GM12878 (cell line): ENCODE measurements around the gene ERC2. TPM values are rescaled to one million over a fixed set of nuclear protein-coding genes. Genes with fewer than 3 reads are reported as not detected.

Experiments used
- ATAC-seq: fragments of 200-7000 bp; cut with Tn5 transposase; 3 replicates; pipeline ENCODE4 v1.9.1; 2020; ENCODE audit warnings: mild to moderate bottlenecking, moderate library complexity
- BruUV-seq: library from RNA; stranded (reverse); fragments of 400-500 nt; replicated peaks from 2 replicates; lab custom pipeline; 2021; lab: Mats Ljungman, UMichigan
- CTCF ChIA-PET: fragments of 300-600 bp; sonication (Branson Sonifier 250); formaldehyde crosslinking; extraction: SDS; loops from one replicate; lab custom pipeline; 2021; ENCODE audit warnings: inconsistent platforms; lab: Yijun Ruan, JAX
- POLR2A ChIA-PET: fragments of 350-600 bp; formaldehyde crosslinking; extraction: SDS; loops from one replicate; lab custom pipeline; 2021; ENCODE audit warnings: inconsistent platforms; lab: Charles Lee
- RAD21 ChIA-PET: fragments of 300-600 bp; sonication (Branson Sonifier 250); formaldehyde crosslinking; loops from one replicate; lab custom pipeline; 2023; ENCODE audit warnings: antibody characterized with exemption; ENCODE audit not compliant: unreplicated experiment; lab: Charles Lee
- SMC1A ChIA-PET: fragments of 300-600 bp; sonication (Branson Sonifier 250); formaldehyde crosslinking; loops from one replicate; lab custom pipeline; 2023; ENCODE audit not compliant: unreplicated experiment, uncharacterized antibody; lab: Charles Lee
- DNase-seq: peaks from one replicate; pipeline ENCODE4 v3.0.0-alpha.2; 2011; ENCODE audit warnings: low read depth, low spot score
- FAIRE-seq: peaks from 3 replicates; lab custom pipeline; 2011; peaks lifted over from hg19 to GRCh38; lab: Jason Lieb, UNC
- H2AFZ ChIP-seq: 2 replicates; pipeline ENCODE4 v1.6.0; 2011; ENCODE audit warnings: low read depth, low read length, control low read depth; ENCODE audit not compliant: control insufficient read depth
- H3K27ac ChIP-seq: 2 replicates; pipeline ENCODE4 v1.5.1; 2011; ENCODE audit warnings: control low read depth; ENCODE audit not compliant: control insufficient read depth, insufficient read depth
- H3K27me3 ChIP-seq, 2 experiments: replicated peaks in 1 of 2; 2 replicates each; pipeline versions ENCODE4 v1.6.0 to v1.6.1; 2011; ENCODE audit warnings: low read length in 1 of 2; ENCODE audit not compliant: control insufficient read depth in 2 of 2, insufficient read depth in 2 of 2
- H3K36me3 ChIP-seq, 2 experiments: 2 replicates each; pipeline ENCODE4 v1.5.1; 2011; ENCODE audit warnings: low read length in 1 of 2; ENCODE audit not compliant: control insufficient read depth in 2 of 2, insufficient read depth in 2 of 2
- H3K4me1 ChIP-seq: 2 replicates; pipeline ENCODE4 v1.6.1; 2011; ENCODE audit warnings: mild to moderate bottlenecking, low read length, moderate library complexity, mixed read lengths; ENCODE audit not compliant: control insufficient read depth, insufficient read depth
- H3K4me2 ChIP-seq: 2 replicates; pipeline ENCODE4 v1.6.0; 2011; ENCODE audit warnings: control low read depth; ENCODE audit not compliant: control insufficient read depth, insufficient read depth
- H3K4me3 ChIP-seq: fragments of 200-600 bp; sonication (generic); 2 replicates; pipeline ENCODE4 v1.5.1; 2016
- H3K79me2 ChIP-seq: 2 replicates; pipeline ENCODE4 v1.6.0; 2011; ENCODE audit warnings: low read length; ENCODE audit not compliant: control insufficient read depth, insufficient read depth
- H3K9ac ChIP-seq: 2 replicates; pipeline ENCODE4 v1.8.0; 2011; ENCODE audit warnings: low read length, control low read depth, mixed read lengths; ENCODE audit not compliant: control insufficient read depth, insufficient read depth
- H3K9me3 ChIP-seq: replicated peaks from 3 replicates; pipeline ENCODE4 v1.5.1; 2011; ENCODE audit warnings: mild to moderate bottlenecking, low read length; ENCODE audit not compliant: control insufficient read depth, insufficient read depth
- H4K20me1 ChIP-seq: 2 replicates; pipeline ENCODE4 v1.6.0; 2011; ENCODE audit not compliant: control insufficient read depth, insufficient read depth
- ASH2L ChIP-seq: fragments of 300-600, 200-600 bp; sonication (generic); IDR thresholded peaks from 2 replicates; pipeline ENCODE4 v1.6.1; 2017; ENCODE audit warnings: low read depth, mild to moderate bottlenecking, borderline replicate concordance
- BCL11A ChIP-seq: IDR thresholded peaks from 2 replicates; pipeline ENCODE4 v1.6.1; 2011; ENCODE audit warnings: low read depth, low read length
- CBX3 ChIP-seq: fragments of 200-600 bp; sonication (generic); IDR thresholded peaks from 2 replicates; pipeline ENCODE4 v1.6.1; 2016; ENCODE audit warnings: low read depth, borderline replicate concordance
- CHD1 ChIP-seq: IDR thresholded peaks from 2 replicates; pipeline ENCODE4 v1.6.1; 2012; ENCODE audit warnings: low read depth, low read length, improper control_type of control experiment
- EZH2 ChIP-seq: IDR thresholded peaks from 2 replicates; pipeline ENCODE4 v1.6.1; 2012; ENCODE audit warnings: low read depth, mild to moderate bottlenecking, control low read depth, inconsistent platforms, low read length, borderline replicate concordance; ENCODE audit not compliant: control insufficient read depth
- HCFC1 ChIP-seq: fragments of 150-350 bp; IDR thresholded peaks from 2 replicates; pipeline ENCODE4 v1.6.1; 2014; ENCODE audit warnings: low read length
- MEF2A ChIP-seq: IDR thresholded peaks from 2 replicates; pipeline ENCODE4 v1.6.1; 2011; ENCODE audit warnings: low read depth, mild to moderate bottlenecking, low read length, moderate library complexity; ENCODE audit not compliant: insufficient read depth
- MYB ChIP-seq: fragments of 150-350 bp; IDR thresholded peaks from 2 replicates; pipeline ENCODE4 v1.6.1; 2014; ENCODE audit warnings: mild to moderate bottlenecking, low read depth, low read length, borderline replicate concordance
- NFYA ChIP-seq: IDR thresholded peaks from 2 replicates; pipeline ENCODE4 v1.6.1; 2011; ENCODE audit warnings: low read depth, mild to moderate bottlenecking, low read length, improper control_type of control experiment, borderline replicate concordance
- NR2C1 ChIP-seq: fragments of 450-650 bp; IDR thresholded peaks from 2 replicates; pipeline ENCODE4 v1.6.1; 2017; ENCODE audit warnings: antibody characterized with exemption, mild to moderate bottlenecking, moderate library complexity
- RAD51 ChIP-seq: fragments of 450-650 bp; IDR thresholded peaks from 2 replicates; pipeline ENCODE4 v1.6.1; 2016; ENCODE audit warnings: moderate library complexity, mild to moderate bottlenecking, inconsistent platforms
- RBBP5 ChIP-seq: fragments of 200-600 bp; sonication (generic); conservative IDR thresholded peaks from 2 replicates; pipeline ENCODE4 v1.6.1; 2016
- RCOR1 ChIP-seq: conservative IDR thresholded peaks from 2 replicates; pipeline ENCODE4 v1.6.1; 2012; ENCODE audit warnings: low read depth, low read length, improper control_type of control experiment
- SMARCA5 ChIP-seq: fragments of 450-650 bp; IDR thresholded peaks from 2 replicates; pipeline ENCODE4 v1.6.1; 2017; ENCODE audit warnings: mild to moderate bottlenecking
- SMC3 ChIP-seq: IDR thresholded peaks from 2 replicates; pipeline ENCODE4 v1.6.1; 2011; ENCODE audit warnings: low read length, improper control_type of control experiment, borderline replicate concordance
- SREBF1 ChIP-seq: IDR thresholded peaks from 2 replicates; pipeline ENCODE4 v1.6.1; 2012; ENCODE audit warnings: mild to moderate bottlenecking, low read length
- STAT1 ChIP-seq: fragments of 450-650 bp; conservative IDR thresholded peaks from 2 replicates; pipeline ENCODE4 v1.6.1; 2014; ENCODE audit warnings: antibody characterized with exemption, mild to moderate bottlenecking
- STAT3 ChIP-seq: IDR thresholded peaks from 2 replicates; pipeline ENCODE4 v1.6.1; 2011; ENCODE audit warnings: low read depth, low read length, improper control_type of control experiment
- TARDBP ChIP-seq: IDR thresholded peaks from 2 replicates; pipeline ENCODE4 v1.6.1; 2016; ENCODE audit warnings: borderline replicate concordance
- WGBS: methylation state at CpG from one replicate; pipeline ENCODE4 v1.1.6; 2016; ENCODE audit warnings: low lambda C conversion rate; ENCODE audit not compliant: insufficient replicate concordance, insufficient coverage; ENCODE audit errors: missing lambda C conversion rate; 5-methylcytosine and 5-hydroxymethylcytosine counted together
- in situ Hi-C: fragments of 300-500 bp; cut with MboI; formaldehyde crosslinking; loops from 9 replicates; pipeline ENCODE4 v1.14.3; 2018; ENCODE audit warnings: mixed read lengths
- intact Hi-C: fragments of 100-400 bp; cut with micrococcal nuclease; formaldehyde crosslinking; loops from one replicate; pipeline ENCODE4 v1.14.2; 2022; ENCODE audit not compliant: unreplicated experiment
- polyA plus RNA-seq, 11 experiments: library from polyadenylated mRNA; depleted of rRNA in 4 of 11; unstranded in 6 of 11; stranded (reverse) in 5 of 11; fragments of >200 nt; fragmentation: Nextera tagmentation in 4 of 11; fragmentation: Illumina TruSeq in 1 of 11; extraction: Ambion mirVana in 4 of 11; extraction: Trizol in 1 of 11; gene quantifications; 1 replicate in 1 of 11; 2 replicates in 10 of 11; pipeline versions ENCODE4 v1.2.1 to v1.2.3, GENCODE V29; 2011 to 2016; ENCODE audit warnings: inconsistent platforms in 2 of 11, missing spikeins in 2 of 11, low read depth in 1 of 11
- total RNA-seq, 4 experiments: library from RNA; depleted of rRNA in 3 of 4; stranded (reverse); fragments of >200 nt in 3 of 4; fragmentation: Illumina TruSeq in 1 of 4; extraction: Trizol in 1 of 4; gene quantifications; 2 replicates each; pipeline versions ENCODE4 v1.2.1 to v1.2.3, GENCODE V29; 2013 to 2021
- TF ChIP-seq, protein P1 (sequence below): IDR thresholded peaks from 2 replicates; pipeline ENCODE4 v1.6.1; 2012; ENCODE audit warnings: mild to moderate bottlenecking, low read depth, low read length
- TF ChIP-seq, protein P2 (sequence below): IDR thresholded peaks from 2 replicates; pipeline ENCODE4 v1.6.1; 2011; ENCODE audit warnings: low read depth, mild to moderate bottlenecking, low read length, moderate library complexity, borderline replicate concordance; ENCODE audit errors: extremely low read depth

The ERC2 gene
- total and polyA plus RNA-seq, 10 of the 15 experiments (the other 5 are each of a cell fraction or from before 2014, with no cell fraction given): 0.06 to 1.4 (median 0.12) TPM; not detected in 3

DNA sequence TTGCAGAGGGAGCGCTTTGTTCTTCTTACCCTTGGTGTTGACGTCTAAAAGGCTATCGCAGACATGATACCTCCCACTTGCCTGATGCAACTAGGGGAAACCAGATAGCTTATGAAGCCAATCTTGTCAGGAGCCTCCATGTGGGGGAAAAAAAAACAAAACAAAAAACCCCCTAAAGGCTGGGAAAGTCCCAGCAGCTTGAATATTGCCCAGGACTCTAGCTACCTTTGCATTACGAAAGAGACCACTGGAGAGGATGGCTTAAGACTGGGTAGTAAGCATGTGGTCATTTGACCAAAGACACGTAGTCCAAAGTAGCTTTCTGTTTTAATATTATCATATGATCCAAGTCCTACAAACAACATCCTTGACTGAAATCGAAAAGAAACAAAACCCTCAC is 860.4 kb downstream of the ERC2 start:
- Histone ChIP-seq H4K20me1 (no peaks in the 10 kb centered on the region), H3K79me2 (no peaks in the 10 kb centered on the region), H3K9me3 (no peaks in the 10 kb centered on the region; the same call in 2 of the 3 replicates), H3K4me3 (no peak overlapping the region), H3K4me1 (peaks cover 26% of the 10 kb centered on the region), H3K4me2 (peak overlapping the region; percentile 53; the same call in 1 of the 2 replicates), H3K36me3 (no peaks in the 10 kb centered on the region), H3K9ac (no peak overlapping the region), H3K27me3 (no peaks in the 10 kb centered on the region), H2AFZ (peak overlapping the region; percentile 68), H3K27ac (no peak overlapping the region)
- in situ Hi-C loops: no loop called here
- ATAC-seq (peak; percentile 94), DNase-seq (peak; percentile 91), FAIRE-seq (peak; percentile 83)
- ChIA-PET SMC1A (interaction anchor here (0.7 to 3.2 kb wide), 15 partner anchors 9 to 113 kb away, joined by 3 to 37 read pairs (median 4); no protein-coding TSS in a partner anchor), RAD21 (interaction anchor here (0.8 to 2.6 kb wide), 13 partner anchors 8 to 120 kb away, joined by 3 to 12 read pairs (median 4); partner anchors contain the start of gene WNT5A), CTCF (interaction anchor here (0.7 to 2.9 kb wide), 6 partner anchors 9 to 67 kb away, joined by 3 to 14 read pairs (median 3); no protein-coding TSS in a partner anchor), POLR2A (interaction anchor here (0.7 to 1.5 kb wide), 8 partner anchors 10 to 100 kb away, joined by 3 to 7 read pairs (median 3); no protein-coding TSS in a partner anchor)
- intact Hi-C loops: loop anchor here (5.0 kb wide), 3 partner anchors 69 to 121 kb away; partner anchors contain the start of gene WNT5A
- 5% methylated on average over 6 of the region's 6 CpGs for WGBS
- no TSS peak for BruUV-seq
- TF ChIP-seq NR2C1 (no peak), STAT3 (no peak), SMC3 (no peak), MYB (no peak), SREBF1 (no peak), MEF2A (no peak), RBBP5 (no peak), RAD51 (peak; percentile 73; the same call in 1 of the 2 replicates), CHD1 (no peak), HCFC1 (no peak), ASH2L (no peak), SMARCA5 (no peak), RCOR1 (no peak), CBX3 (no peak), EZH2 (no peak), STAT1 (no peak), BCL11A (no peak), TARDBP (no peak), NFYA (no peak)
- TF ChIP-seq, protein P1, sequence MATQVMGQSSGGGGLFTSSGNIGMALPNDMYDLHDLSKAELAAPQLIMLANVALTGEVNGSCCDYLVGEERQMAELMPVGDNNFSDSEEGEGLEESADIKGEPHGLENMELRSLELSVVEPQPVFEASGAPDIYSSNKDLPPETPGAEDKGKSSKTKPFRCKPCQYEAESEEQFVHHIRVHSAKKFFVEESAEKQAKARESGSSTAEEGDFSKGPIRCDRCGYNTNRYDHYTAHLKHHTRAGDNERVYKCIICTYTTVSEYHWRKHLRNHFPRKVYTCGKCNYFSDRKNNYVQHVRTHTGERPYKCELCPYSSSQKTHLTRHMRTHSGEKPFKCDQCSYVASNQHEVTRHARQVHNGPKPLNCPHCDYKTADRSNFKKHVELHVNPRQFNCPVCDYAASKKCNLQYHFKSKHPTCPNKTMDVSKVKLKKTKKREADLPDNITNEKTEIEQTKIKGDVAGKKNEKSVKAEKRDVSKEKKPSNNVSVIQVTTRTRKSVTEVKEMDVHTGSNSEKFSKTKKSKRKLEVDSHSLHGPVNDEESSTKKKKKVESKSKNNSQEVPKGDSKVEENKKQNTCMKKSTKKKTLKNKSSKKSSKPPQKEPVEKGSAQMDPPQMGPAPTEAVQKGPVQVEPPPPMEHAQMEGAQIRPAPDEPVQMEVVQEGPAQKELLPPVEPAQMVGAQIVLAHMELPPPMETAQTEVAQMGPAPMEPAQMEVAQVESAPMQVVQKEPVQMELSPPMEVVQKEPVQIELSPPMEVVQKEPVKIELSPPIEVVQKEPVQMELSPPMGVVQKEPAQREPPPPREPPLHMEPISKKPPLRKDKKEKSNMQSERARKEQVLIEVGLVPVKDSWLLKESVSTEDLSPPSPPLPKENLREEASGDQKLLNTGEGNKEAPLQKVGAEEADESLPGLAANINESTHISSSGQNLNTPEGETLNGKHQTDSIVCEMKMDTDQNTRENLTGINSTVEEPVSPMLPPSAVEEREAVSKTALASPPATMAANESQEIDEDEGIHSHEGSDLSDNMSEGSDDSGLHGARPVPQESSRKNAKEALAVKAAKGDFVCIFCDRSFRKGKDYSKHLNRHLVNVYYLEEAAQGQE: no peak
- TF ChIP-seq, protein P2, sequence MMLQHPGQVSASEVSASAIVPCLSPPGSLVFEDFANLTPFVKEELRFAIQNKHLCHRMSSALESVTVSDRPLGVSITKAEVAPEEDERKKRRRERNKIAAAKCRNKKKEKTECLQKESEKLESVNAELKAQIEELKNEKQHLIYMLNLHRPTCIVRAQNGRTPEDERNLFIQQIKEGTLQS: no peak
